UCSD-AML1 (cell line): Measurements from ENCODE around the gene PINLYP.
"Not testable (repeated sequence)": the region's sequence is repeated elsewhere in the genome, so short reads cannot be mapped to it uniquely, and the experiment has no call there.

Experiments
- DNase-seq: peaks from one replicate; lab custom pipeline; 2025; ENCODE audit not compliant: unreplicated experiment; lab: John Stamatoyannopoulos, UW

The PINLYP gene

GRCh38 chr19:43600326-43600725 lies 24.7 kb downstream of the PINLYP start:
- DNase-seq: not testable (repeated sequence)

- no peak for DNase-seq
Observed at GRCh38 chr19:43605875-43606568, 30.4 kb downstream of the PINLYP start.

- DNase-seq: no peak
Observed at GRCh38 chr19:43606569-43607229, 31.1 kb downstream of the PINLYP start.

GRCh38 chr19:43607238-43608205 lies 31.9 kb downstream of the PINLYP start:
- no peak for DNase-seq

- DNase-seq: no peak
Observed at GRCh38 chr19:43609872-43610271, 34.3 kb downstream of the PINLYP start.

- DNase-seq: no peak
Observed at GRCh38 chr19:43610493-43610892, 34.9 kb downstream of the PINLYP start.

GRCh38 chr19:43611788-43612187 lies 36.2 kb downstream of the PINLYP start, which contains the start of gene SRRM5:
Gene SRRM5, plus strand, starts transcription at chr19:43612088. Its CDS starts 34 bp downstream, at chr19:43612122.
- no peak for DNase-seq

GRCh38 chr19:43612374-43612773 lies 36.8 kb downstream of the PINLYP start:
- no peak for DNase-seq

- no peak for DNase-seq
Observed at GRCh38 chr19:43616306-43616705, 40.7 kb downstream of the PINLYP start.

- no peak for DNase-seq
Observed at GRCh38 chr19:43616954-43617353, 41.4 kb downstream of the PINLYP start.

- DNase-seq: peak; percentile 83
Observed at GRCh38 chr19:43618921-43619261, 43.3 kb downstream of the PINLYP start.

GRCh38 chr19:43619262-43620060 lies 43.9 kb downstream of the PINLYP start, which contains the start of gene ZNF428:
Gene ZNF428, minus strand, starts transcription at chr19:43619629. Its CDS starts 5,325 bp downstream, at chr19:43614304.
- DNase-seq: peak; percentile 88

GRCh38 chr19:43620061-43621001 lies 44.7 kb downstream of the PINLYP start:
- DNase-seq: no peak

- no peak for DNase-seq
Observed at GRCh38 chr19:43622070-43622469, 46.5 kb downstream of the PINLYP start.

- DNase-seq: no peak
Observed at GRCh38 chr19:43622956-43623355, 47.4 kb downstream of the PINLYP start.

GRCh38 chr19:43623889-43624670 lies 48.5 kb downstream of the PINLYP start:
- no peak for DNase-seq

GRCh38 chr19:43624933-43625332 lies 49.3 kb downstream of the PINLYP start:
- peak; percentile 85 for DNase-seq

- DNase-seq: peak; percentile 86
Observed at GRCh38 chr19:43625918-43626579, 50.4 kb downstream of the PINLYP start.
